Measurements from ENCODE around the gene ALOX5AP. TPM values are rescaled to one million over a fixed set of nuclear protein-coding genes. Genes with fewer than 3 reads are reported as not detected.

The ALOX5AP gene
- total RNA-seq, 1 donor from 2014 or later = 33.6 TPM

DNA sequence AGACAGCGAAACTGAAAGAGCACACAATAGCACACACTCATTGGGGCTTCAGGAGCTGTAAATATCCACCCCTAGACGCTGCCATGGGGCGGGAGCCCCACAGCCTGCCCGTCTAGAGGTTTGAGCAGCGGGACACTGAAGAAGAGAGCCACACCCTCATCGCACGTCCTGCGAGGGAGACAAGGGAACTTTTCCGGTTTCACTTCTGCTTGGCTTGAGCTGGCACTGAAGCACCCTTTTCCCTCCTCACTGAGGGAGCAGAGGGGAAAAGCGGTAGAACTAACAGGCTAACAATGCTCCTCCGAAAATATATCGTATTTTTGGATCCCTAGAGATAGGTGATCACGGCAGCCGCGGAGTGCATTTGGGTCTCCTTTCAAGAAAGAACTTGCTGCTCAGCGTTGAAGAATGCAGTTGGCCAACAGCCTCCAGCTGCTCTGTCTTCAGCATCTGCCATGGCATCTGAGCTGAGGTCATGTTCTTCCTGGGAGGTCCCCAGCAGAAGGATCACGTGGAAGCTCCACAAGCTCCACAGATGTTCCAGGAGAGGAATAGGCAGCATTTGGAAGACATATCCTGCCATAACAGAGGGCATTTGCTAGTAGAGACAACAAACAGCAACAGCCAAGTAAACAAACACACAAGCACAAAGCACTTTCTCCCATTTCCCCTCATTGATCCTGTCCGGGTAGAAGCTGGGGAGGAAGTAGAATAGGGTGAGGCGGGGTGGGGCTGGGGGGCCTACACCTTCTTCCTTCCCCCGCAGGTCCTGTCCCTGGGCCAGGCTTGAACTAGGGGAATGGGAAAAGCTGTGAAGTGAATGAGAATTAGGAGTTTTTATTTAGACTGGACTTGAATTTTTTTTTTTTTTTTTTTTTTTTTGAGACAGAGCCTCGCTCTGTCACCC is 44.8 kb upstream of the ALOX5AP start:
- Histone ChIP-seq H3K27me3 (no peaks in the 10 kb centered on the region), H3K36me3 (no peaks in the 10 kb centered on the region), H3K27ac (peak overlapping the region; percentile 70), H3K4me1 (peaks cover 8% of the 10 kb centered on the region), H3K9me3 (no peaks in the 10 kb centered on the region), H3K4me3 (peak overlapping the region; percentile 44 to 48)
- TF ChIP-seq POLR2AphosphoS5 (IDR thresholded peaks at IDR 0.05; ENCODE audit: insufficient read depth in 1 of 2, low read depth in 1 of 2) (peak; percentile 44 to 61), POLR2A (IDR thresholded peaks at IDR 0.05) (no peak)
- DNase-seq (ENCODE audit: extremely low spot score in 2 of 2) = no peak
- intact Hi-C loops (cut with DNase I) = no loop called here

DNA sequence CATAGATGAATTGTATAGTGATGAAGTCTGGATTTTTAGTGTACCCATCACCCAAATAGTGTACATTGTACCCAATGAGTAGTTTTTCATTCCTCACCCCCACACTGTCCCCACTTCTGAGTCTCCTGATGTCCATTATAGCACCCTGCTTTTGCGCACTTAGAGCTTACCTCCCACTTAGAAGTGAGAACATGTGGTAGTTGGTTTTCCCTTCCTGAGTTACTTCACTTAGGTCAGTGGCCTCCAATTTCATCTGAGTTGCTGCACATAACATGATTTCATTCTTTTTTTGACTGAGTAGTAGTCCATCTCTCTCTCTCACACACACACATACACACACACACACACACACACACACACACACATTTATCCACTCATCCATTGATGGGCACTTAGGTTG is 43.2 kb upstream of the ALOX5AP start:
- TF ChIP-seq, protein P1, sequence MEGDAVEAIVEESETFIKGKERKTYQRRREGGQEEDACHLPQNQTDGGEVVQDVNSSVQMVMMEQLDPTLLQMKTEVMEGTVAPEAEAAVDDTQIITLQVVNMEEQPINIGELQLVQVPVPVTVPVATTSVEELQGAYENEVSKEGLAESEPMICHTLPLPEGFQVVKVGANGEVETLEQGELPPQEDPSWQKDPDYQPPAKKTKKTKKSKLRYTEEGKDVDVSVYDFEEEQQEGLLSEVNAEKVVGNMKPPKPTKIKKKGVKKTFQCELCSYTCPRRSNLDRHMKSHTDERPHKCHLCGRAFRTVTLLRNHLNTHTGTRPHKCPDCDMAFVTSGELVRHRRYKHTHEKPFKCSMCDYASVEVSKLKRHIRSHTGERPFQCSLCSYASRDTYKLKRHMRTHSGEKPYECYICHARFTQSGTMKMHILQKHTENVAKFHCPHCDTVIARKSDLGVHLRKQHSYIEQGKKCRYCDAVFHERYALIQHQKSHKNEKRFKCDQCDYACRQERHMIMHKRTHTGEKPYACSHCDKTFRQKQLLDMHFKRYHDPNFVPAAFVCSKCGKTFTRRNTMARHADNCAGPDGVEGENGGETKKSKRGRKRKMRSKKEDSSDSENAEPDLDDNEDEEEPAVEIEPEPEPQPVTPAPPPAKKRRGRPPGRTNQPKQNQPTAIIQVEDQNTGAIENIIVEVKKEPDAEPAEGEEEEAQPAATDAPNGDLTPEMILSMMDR (IDR thresholded peaks at IDR 0.05) = no peak
- TF ChIP-seq POLR2AphosphoS5 (IDR thresholded peaks at IDR 0.05; ENCODE audit: insufficient read depth in 1 of 2, low read depth in 1 of 2) (no peak), POLR2A (IDR thresholded peaks at IDR 0.05) (no peak)
- H3K4me3 ChIP-seq = no peak overlapping the region
- no peak for DNase-seq (ENCODE audit: extremely low spot score in 2 of 2)
- intact Hi-C loops (cut with DNase I) = no loop called here
- H3K9me3 ChIP-seq = no peaks in the 10 kb centered on the region
- no peaks in the 10 kb centered on the region for H3K27me3 ChIP-seq
- H3K4me1 ChIP-seq = peaks cover 13% of the 10 kb centered on the region
- no peak overlapping the region for H3K27ac ChIP-seq
- H3K36me3 ChIP-seq = no peaks in the 10 kb centered on the region

DNA sequence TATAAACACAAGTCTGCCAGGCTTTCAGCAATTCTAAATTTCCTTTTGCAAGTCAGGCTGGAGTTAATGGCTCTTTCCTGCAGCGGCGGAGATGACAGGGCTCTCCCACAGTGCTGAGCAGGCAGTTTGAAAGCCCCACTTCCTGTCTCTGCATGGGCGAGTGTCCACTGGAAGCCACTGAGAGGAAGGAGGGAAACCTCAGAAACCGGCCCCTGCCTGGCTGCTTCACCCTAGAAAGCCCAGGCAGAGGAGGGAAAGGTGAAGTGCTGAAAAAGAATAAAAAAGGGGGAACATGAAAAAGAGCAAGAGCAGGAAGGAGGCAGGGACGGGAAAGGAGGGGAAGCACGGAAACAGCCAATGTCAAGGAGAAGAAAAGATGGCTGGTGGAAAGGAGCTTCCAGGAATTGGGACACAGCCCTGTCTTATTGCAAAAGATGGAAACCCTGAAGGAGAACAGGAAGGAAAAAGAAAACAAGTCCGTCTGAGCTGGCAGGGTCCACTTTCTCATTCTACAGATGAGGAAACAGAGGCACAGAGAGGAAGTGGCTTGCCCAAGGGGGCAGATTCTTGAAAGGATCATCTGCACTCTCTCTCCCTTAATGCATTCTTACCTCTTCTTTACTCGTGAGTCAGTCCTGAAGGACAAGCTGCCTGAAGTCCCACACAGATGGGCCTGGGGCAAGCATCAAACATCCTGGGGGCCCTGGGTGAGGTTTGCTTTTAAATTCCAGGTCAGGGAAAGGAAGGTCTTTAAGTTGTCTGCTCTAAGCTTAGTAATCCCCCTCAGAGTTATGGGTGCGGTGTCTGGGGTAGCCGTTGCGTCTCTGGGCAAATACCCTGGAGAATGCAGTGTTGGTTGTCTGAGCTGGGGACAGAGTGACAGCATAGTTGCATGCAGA is 38.8 kb upstream of the ALOX5AP start:
- Histone ChIP-seq H3K27ac (no peak overlapping the region), H3K4me1 (peaks cover 10% of the 10 kb centered on the region), H3K36me3 (no peaks in the 10 kb centered on the region), H3K9me3 (no peaks in the 10 kb centered on the region), H3K4me3 (no peak overlapping the region), H3K27me3 (no peaks in the 10 kb centered on the region)
- no peak for TF ChIP-seq POLR2A (IDR thresholded peaks at IDR 0.05)
- TF ChIP-seq POLR2AphosphoS5 (IDR thresholded peaks at IDR 0.05; ENCODE audit: insufficient read depth in 1 of 2, low read depth in 1 of 2) = no peak
- TF ChIP-seq, protein P1 (IDR thresholded peaks at IDR 0.05) = no peak
- intact Hi-C loops (cut with DNase I) = no loop called here
- no peak for DNase-seq (ENCODE audit: extremely low spot score in 2 of 2)

DNA sequence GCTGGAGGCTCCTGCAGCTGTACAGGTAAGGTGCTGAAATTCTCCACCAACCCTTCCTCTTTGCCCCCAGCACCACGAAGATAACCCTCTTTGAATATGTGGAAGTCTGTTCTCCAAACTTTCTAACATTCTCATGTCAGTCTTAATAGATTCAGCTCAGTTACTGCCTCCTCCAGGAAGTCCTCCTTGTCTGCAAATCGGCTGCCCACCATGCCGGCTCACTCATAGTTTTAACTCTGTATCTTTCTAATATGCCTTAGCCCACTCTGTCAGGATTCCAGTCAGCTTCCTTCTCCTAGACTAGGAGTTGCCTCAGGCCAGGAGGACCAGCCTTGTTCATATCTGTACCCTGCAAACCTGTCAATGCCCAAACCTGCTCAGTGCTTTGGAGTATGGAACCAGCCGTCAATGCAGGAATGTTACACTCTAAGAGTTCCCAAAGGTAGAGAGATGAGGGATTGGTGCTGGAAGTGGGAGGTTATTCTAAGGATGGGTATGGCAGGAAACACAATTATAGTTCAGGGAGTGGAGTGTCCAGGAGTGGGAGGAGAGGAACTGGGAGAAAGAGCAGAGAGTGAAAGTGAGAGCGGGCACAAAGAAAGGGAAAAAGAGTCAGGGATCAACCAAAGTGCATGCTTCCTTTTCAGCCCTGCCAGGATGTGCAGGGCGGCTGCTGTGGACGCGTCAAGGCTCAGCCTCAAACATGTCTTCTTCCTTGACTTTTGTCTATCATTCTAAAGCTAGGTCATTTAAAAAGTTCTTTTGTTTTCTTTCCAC is 38.0 kb upstream of the ALOX5AP start:
- TF ChIP-seq, protein P1 (IDR thresholded peaks at IDR 0.05) = no peak
- TF ChIP-seq POLR2A (IDR thresholded peaks at IDR 0.05) (no peak), POLR2AphosphoS5 (IDR thresholded peaks at IDR 0.05; ENCODE audit: insufficient read depth in 1 of 2, low read depth in 1 of 2) (no peak)
- intact Hi-C loops (cut with DNase I) = no loop called here
- peaks cover 10% of the 10 kb centered on the region for H3K4me1 ChIP-seq
- DNase-seq (ENCODE audit: extremely low spot score in 2 of 2) = no peak
- no peaks in the 10 kb centered on the region for H3K36me3 ChIP-seq
- H3K4me3 ChIP-seq = no peak overlapping the region
- H3K27ac ChIP-seq = no peak overlapping the region
- H3K27me3 ChIP-seq = no peaks in the 10 kb centered on the region
- no peaks in the 10 kb centered on the region for H3K9me3 ChIP-seq

DNA sequence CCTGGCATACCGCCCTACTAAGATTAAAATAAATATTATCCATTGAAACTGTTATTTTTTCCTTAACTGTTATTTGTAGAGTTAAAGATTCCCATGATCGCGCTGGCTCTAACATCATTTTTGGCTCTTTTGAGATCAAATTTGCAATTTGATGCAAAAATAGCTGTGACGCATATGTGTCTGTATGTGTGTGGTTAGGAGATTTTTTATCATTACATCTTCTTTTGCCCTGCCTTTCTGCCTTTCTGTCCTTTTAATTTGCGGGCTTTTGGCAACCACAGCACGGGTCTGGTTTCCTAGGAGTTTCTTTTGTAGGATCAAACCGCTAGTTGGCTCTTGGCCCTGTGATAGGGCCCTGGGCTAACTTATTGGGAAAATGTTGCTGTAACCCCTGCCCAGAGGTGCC is 37.3 kb upstream of the ALOX5AP start:
- DNase-seq (ENCODE audit: extremely low spot score in 2 of 2) = no peak
- no peak overlapping the region for H3K4me3 ChIP-seq
- intact Hi-C loops (cut with DNase I) = no loop called here
- no peaks in the 10 kb centered on the region for H3K36me3 ChIP-seq
- no peaks in the 10 kb centered on the region for H3K27me3 ChIP-seq
- no peaks in the 10 kb centered on the region for H3K9me3 ChIP-seq
- peaks cover 10% of the 10 kb centered on the region for H3K4me1 ChIP-seq
- H3K27ac ChIP-seq = no peak overlapping the region
- no peak for TF ChIP-seq POLR2AphosphoS5 (IDR thresholded peaks at IDR 0.05; ENCODE audit: insufficient read depth in 1 of 2, low read depth in 1 of 2)

Measured in vagina (tissue), 2 donors.